Measurements from ENCODE around the gene MAP3K19.

DNA sequence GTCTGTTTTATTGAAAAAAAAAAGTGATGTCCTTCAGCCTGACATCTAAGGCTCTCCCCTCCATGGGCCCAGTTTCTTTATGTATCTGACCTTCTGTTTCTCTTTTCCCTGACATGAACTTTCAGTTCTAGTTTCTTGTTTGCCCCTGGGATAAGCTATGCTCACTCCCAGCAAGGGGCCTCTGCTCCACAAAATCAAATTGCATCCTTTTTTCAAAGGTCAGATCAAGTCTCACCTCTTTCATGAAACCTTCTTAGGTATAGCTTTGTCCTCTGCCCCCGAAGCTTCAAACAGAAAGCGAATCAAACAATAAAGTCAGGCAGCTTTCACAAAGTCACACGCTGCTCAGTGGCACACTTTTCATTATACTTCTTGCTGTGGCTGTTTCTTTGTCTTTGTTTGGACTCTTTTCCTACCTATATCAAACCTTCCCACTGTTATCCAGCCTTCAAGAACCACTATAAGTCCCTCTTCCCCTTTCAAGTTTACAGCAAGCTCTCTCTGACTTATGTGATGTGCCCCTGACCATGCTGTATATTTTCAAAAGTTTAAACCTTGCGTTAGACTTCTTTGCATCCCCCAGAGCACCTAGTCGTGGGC is 23.3 kb downstream of the MAP3K19 start:
- TF ChIP-seq, protein P1, sequence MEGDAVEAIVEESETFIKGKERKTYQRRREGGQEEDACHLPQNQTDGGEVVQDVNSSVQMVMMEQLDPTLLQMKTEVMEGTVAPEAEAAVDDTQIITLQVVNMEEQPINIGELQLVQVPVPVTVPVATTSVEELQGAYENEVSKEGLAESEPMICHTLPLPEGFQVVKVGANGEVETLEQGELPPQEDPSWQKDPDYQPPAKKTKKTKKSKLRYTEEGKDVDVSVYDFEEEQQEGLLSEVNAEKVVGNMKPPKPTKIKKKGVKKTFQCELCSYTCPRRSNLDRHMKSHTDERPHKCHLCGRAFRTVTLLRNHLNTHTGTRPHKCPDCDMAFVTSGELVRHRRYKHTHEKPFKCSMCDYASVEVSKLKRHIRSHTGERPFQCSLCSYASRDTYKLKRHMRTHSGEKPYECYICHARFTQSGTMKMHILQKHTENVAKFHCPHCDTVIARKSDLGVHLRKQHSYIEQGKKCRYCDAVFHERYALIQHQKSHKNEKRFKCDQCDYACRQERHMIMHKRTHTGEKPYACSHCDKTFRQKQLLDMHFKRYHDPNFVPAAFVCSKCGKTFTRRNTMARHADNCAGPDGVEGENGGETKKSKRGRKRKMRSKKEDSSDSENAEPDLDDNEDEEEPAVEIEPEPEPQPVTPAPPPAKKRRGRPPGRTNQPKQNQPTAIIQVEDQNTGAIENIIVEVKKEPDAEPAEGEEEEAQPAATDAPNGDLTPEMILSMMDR (IDR thresholded peaks at IDR 0.05; ENCODE audit: insufficient read depth, low read depth, low read length) = no peak
- TF ChIP-seq EZH2 (IDR thresholded peaks at IDR 0.05; ENCODE audit: insufficient read depth, low read length) = no peak
